Central memory CD8-positive, alpha-beta T cell (primary cell): ENCODE measurements around the gene EGFL7.

Source experiments
- ATAC-seq: fragments of 150-1000 bp; cut with Tn5 transposase; replicated peaks from 2 replicates; pipeline ENCODE4 v1.10.0; 2022; ENCODE audit warnings: mild to moderate bottlenecking, moderate FRiP score, moderate number of reproducible peaks; ENCODE audit not compliant: poor library complexity, severe bottlenecking; ENCODE audit errors: extremely low read depth
- DNase-seq, 2 donors: peaks; one replicate each; pipeline ENCODE4 v3.0.0; 2021; ENCODE audit warnings: low spot score in 2 of 2
- H3K27ac Mint-ChIP-seq: one replicate; pipeline ENCODE4 v1.8.0; 2022; ENCODE audit warnings: low read depth, mild to moderate bottlenecking, moderate library complexity, mixed read lengths
- H3K27me3 Mint-ChIP-seq: one replicate; pipeline ENCODE4 v1.8.0; 2022; ENCODE audit warnings: mixed read lengths
- H3K36me3 Mint-ChIP-seq: one replicate; pipeline ENCODE4 v1.8.0; 2022; ENCODE audit warnings: mild to moderate bottlenecking, moderate library complexity, mixed read lengths; ENCODE audit not compliant: insufficient read depth
- H3K4me1 Mint-ChIP-seq: one replicate; pipeline ENCODE4 v1.8.0; 2022; ENCODE audit warnings: mixed read lengths
- H3K4me3 Mint-ChIP-seq: one replicate; pipeline ENCODE4 v1.8.0; 2022; ENCODE audit warnings: mild to moderate bottlenecking, moderate library complexity, mixed read lengths
- H3K9me3 Mint-ChIP-seq: one replicate; pipeline ENCODE4 v1.8.0; 2022; ENCODE audit warnings: mixed read lengths

Gene EGFL7

DNA sequence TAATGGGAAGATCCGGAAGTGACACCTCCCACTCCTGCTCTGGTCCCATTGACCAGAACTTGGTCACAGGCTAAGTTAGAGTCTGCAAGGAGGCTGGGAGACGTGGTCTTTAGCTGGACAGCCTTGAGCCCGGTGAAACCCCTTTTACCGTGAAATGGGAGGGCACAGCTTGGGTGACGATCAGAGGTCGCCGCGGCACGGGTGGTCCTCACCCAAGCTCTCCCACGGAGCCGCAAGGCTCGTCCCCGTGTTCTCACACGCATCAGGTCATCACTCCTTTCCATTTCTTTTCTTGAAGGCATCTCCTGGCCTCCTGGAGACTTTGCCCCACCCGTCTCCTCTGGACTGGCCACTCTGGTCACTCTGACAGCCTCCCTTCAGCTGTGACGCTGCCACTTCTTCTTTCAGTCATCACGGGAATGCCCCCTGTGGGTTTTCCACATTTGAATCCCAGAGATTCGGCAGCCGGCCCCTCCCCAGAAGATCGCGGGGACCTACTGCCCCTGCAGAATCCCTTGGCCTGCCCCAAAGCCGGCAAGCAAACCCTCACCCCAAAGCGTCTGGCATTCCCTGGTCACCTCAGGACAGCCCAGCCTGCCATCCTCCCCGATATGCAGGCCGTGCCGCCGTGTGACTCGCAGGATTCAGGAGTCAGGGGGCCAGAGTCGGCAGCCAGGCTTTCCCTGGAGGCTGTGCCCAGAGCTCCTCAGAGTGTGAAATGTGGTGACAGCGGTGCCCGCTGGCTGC is 18.9 kb upstream of the EGFL7 start:
- peaks cover 48% of the 10 kb centered on the region for H3K27me3 Mint-ChIP-seq
- no peak overlapping the region for H3K4me3 Mint-ChIP-seq
- H3K27ac Mint-ChIP-seq: no peak overlapping the region

GRCh38 chr9:136644343-136644592 is 18.4 kb upstream of the EGFL7 start:
- no peak overlapping the region for H3K4me3 Mint-ChIP-seq
- H3K9me3 Mint-ChIP-seq: no peaks in the 10 kb centered on the region
- peaks cover 3% of the 10 kb centered on the region for H3K36me3 Mint-ChIP-seq
- H3K4me1 Mint-ChIP-seq: no peaks in the 10 kb centered on the region
- ATAC-seq: no peak
- DNase-seq: no peak
- H3K27ac Mint-ChIP-seq: no peak overlapping the region
- H3K27me3 Mint-ChIP-seq: peaks cover 53% of the 10 kb centered on the region

More for the DNA sequence above, 18.9 kb upstream of the EGFL7 start:
- Mint-ChIP-seq H3K9me3 (no peaks in the 10 kb centered on the region), H3K36me3 (peaks cover 3% of the 10 kb centered on the region), H3K4me1 (no peaks in the 10 kb centered on the region)
- no peak for DNase-seq
- ATAC-seq: no peak

DNA sequence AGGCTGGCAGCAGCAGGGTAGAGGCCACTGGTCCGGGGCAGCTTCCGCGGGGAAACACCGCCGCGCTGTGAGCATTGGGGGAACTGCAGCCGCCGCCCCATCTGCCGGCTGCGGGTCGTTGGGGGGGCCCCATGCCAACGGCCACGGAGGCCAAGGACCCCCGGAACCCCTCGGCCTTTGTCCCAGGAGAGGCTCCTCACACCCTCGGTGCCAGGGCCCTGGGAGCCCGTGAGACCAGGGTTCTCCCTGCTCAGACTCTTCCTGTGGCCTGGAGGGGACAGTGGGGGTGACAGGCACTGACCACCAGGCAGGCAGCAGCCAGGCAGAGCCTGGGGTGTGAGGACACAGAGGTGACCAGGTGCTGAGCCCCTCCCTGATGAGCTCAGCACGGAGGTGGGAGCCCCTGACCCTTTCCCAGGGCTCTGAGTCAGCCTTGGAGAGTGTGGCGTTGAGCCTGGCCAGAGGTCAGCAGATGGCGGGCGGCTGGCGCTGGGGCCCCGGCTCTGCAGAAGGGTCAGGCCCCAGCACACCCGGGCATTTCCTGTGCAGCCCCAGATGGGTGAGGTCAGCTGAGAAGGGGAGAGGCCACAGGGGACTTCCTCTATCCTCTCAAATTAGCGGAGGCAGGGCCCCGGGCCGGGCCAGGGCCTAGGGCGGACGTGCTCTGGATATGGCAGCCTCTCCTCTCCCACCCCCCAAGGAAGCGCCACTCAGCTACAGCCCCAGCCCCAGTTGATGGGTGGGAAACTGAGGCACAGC is 17.9 kb upstream of the EGFL7 start:
- no peak overlapping the region for H3K27ac Mint-ChIP-seq
- no peaks in the 10 kb centered on the region for H3K4me1 Mint-ChIP-seq
- H3K4me3 Mint-ChIP-seq: no peak overlapping the region
- peaks cover 53% of the 10 kb centered on the region for H3K27me3 Mint-ChIP-seq
- DNase-seq (peak; percentile 53 to 60), ATAC-seq (peak; percentile 95)
- peaks cover 3% of the 10 kb centered on the region for H3K36me3 Mint-ChIP-seq
- H3K9me3 Mint-ChIP-seq: no peaks in the 10 kb centered on the region

DNA sequence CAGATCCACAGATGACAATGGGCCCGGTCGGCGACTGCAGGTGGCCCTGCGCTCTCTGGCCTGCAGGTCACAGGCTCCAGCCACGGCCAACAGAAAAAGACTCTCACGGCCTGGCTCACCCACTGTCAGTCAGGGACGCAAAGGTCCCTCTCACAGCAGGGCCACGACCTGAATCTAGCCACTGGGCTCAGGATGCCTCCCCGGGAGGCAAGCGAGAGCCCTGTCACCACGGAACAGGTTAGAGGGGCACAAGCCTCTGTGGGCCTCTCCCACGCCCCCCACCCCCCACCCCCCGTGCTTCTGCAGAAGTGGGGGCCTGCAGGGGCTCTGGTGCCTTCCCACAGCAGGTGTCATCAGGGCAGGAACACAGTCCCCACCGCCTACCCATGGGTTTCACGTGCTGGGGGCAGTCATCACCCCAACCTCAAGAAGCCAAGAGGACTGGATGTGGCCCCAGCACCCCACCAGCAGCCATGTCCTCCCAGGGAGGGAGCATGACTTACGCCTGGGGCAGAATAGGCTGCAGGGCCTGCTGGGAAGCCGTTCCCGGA is 17.3 kb upstream of the EGFL7 start:
- no peaks in the 10 kb centered on the region for H3K9me3 Mint-ChIP-seq
- no peak overlapping the region for H3K27ac Mint-ChIP-seq
- ATAC-seq: no peak
- no peaks in the 10 kb centered on the region for H3K36me3 Mint-ChIP-seq
- H3K4me1 Mint-ChIP-seq: no peaks in the 10 kb centered on the region
- no peak for DNase-seq
- H3K27me3 Mint-ChIP-seq: peaks cover 51% of the 10 kb centered on the region
- no peak overlapping the region for H3K4me3 Mint-ChIP-seq

- Mint-ChIP-seq H3K27me3 (peaks cover 44% of the 10 kb centered on the region), H3K4me3 (no peak overlapping the region)
- no peak for DNase-seq
Observed at GRCh38 chr9:136645903-136646754, 16.6 kb upstream of the EGFL7 start.

DNA sequence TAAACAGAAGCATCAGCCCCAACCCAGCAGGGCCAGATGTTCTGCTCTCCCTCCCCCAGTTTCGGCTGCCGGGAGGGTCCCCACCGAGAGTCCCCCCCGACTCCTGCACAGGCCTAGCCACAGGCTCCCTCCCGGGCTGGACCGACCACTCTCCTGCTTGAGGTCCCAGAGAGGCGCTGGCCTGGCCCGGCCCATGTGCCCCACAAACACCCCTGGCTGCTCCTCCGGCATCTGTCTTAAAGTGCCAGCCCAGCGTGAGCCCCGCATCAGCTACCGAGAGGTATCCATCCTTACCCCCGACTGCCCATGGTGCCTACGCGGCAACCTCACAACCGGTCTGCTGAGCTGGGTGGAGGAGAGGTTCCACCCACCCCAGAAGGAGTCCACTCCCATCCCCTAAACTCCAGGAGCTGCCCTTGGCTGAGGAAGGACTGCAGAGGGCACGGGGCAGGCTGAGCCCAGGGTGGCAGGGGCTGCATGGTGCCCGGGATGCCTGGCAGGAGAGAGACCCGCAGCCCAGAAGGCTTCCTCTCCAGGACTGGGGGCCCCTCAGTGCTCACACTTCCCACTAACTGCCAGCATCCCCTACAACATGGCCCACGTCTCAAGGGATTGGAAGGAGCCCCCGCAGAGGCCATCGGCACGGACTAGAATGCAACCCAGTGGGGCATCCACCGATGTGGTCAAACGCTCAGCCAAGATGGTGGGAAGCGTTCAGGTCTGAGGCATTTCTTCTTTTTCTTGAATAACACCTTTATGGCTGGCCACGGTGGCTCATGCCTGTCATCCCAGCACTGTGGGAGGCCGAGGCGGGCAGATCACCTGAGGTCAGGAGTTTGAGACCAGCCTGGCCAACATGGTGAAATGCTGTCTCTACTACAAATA is 15.6 kb upstream of the EGFL7 start:
- Mint-ChIP-seq H3K36me3 (no peaks in the 10 kb centered on the region), H3K27me3 (peaks cover 41% of the 10 kb centered on the region), H3K27ac (no peak overlapping the region), H3K4me3 (no peak overlapping the region), H3K4me1 (no peaks in the 10 kb centered on the region), H3K9me3 (no peaks in the 10 kb centered on the region)
- no peak for DNase-seq
- no peak for ATAC-seq

More at GRCh38 chr9:136645903-136646754, 16.6 kb upstream of the EGFL7 start:
- Mint-ChIP-seq H3K4me1 (no peaks in the 10 kb centered on the region), H3K27ac (no peak overlapping the region), H3K36me3 (no peaks in the 10 kb centered on the region), H3K9me3 (no peaks in the 10 kb centered on the region)
- ATAC-seq: no peak

- Mint-ChIP-seq H3K4me3 (no peak overlapping the region), H3K9me3 (no peaks in the 10 kb centered on the region), H3K27ac (no peak overlapping the region), H3K4me1 (no peaks in the 10 kb centered on the region), H3K27me3 (peaks cover 26% of the 10 kb centered on the region), H3K36me3 (no peaks in the 10 kb centered on the region)
- DNase-seq (no peak), ATAC-seq (no peak)
Observed at GRCh38 chr9:136648751-136649150, 14.0 kb upstream of the EGFL7 start.

DNA sequence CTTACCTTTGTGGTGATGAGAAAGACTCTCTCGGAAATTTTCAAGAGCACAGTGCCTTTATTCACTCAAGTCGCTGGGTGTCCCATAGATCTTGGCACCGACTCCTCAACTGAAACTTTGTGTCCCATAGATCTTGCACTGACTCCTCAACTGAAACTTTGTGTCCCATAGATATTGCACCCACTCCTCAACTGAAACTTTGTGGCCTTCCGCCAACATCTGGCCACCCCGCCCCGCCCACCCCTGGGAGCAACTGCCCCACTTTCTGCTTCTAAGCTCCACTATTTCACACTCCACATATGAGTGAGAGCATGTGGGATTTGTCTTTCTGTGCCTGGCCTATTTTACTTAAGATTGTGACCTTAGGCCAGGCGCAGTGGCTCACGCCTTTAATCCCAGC is 12.7 kb upstream of the EGFL7 start:
- Mint-ChIP-seq H3K9me3 (no peaks in the 10 kb centered on the region), H3K27me3 (peaks cover 26% of the 10 kb centered on the region)

GRCh38 chr9:136650648-136651047 is 12.1 kb upstream of the EGFL7 start:
- no peaks in the 10 kb centered on the region for H3K9me3 Mint-ChIP-seq
- DNase-seq: no peak
- no peak overlapping the region for H3K27ac Mint-ChIP-seq
- no peaks in the 10 kb centered on the region for H3K4me1 Mint-ChIP-seq
- ATAC-seq: no peak
- peaks cover 32% of the 10 kb centered on the region for H3K27me3 Mint-ChIP-seq
- H3K4me3 Mint-ChIP-seq: no peak overlapping the region
- no peaks in the 10 kb centered on the region for H3K36me3 Mint-ChIP-seq

More for the DNA sequence above, 12.7 kb upstream of the EGFL7 start:
- no peaks in the 10 kb centered on the region for H3K4me1 Mint-ChIP-seq
- H3K36me3 Mint-ChIP-seq: no peaks in the 10 kb centered on the region
- ATAC-seq: no peak
- H3K27ac Mint-ChIP-seq: no peak overlapping the region
- H3K4me3 Mint-ChIP-seq: no peak overlapping the region
- no peak for DNase-seq

- H3K4me3 Mint-ChIP-seq: no peak overlapping the region
- peaks cover 40% of the 10 kb centered on the region for H3K27me3 Mint-ChIP-seq
- no peak overlapping the region for H3K27ac Mint-ChIP-seq
- H3K36me3 Mint-ChIP-seq: no peaks in the 10 kb centered on the region
- ATAC-seq (no peak), DNase-seq (no peak)
- peaks cover 6% of the 10 kb centered on the region for H3K4me1 Mint-ChIP-seq
- no peaks in the 10 kb centered on the region for H3K9me3 Mint-ChIP-seq
Observed at GRCh38 chr9:136651860-136652259, 10.9 kb upstream of the EGFL7 start.

GRCh38 chr9:136653323-136654079 is 9.2 kb upstream of the EGFL7 start:
- H3K4me3 Mint-ChIP-seq: no peak overlapping the region
- H3K27me3 Mint-ChIP-seq: peaks cover 46% of the 10 kb centered on the region
- DNase-seq (no peak), ATAC-seq (no peak)
- H3K36me3 Mint-ChIP-seq: peaks cover 2% of the 10 kb centered on the region
- no peaks in the 10 kb centered on the region for H3K9me3 Mint-ChIP-seq
- H3K27ac Mint-ChIP-seq: no peak overlapping the region
- H3K4me1 Mint-ChIP-seq: peaks cover 12% of the 10 kb centered on the region
